Thyroid gland (tissue), 4 donors: ENCODE results near the gene MBTPS2.

Source experiments
- CTCF ChIP-seq, 6 experiments: fragments of 200-600 bp in 3 of 6; fragments of 450-650 bp in 3 of 6; sonication (generic) in 3 of 6; IDR thresholded peaks; one replicate each; pipeline ENCODE4 v1.5.1; 2016 to 2019; ENCODE audit warnings: antibody characterized with exemption in 6 of 6, mild to moderate bottlenecking in 2 of 6, inconsistent platforms in 1 of 6, moderate library complexity in 1 of 6
- POLR2A ChIP-seq, 2 donors: fragments of 450-650 bp; IDR thresholded peaks; one replicate each; pipeline ENCODE4 v1.6.1; 2017; ENCODE audit warnings: antibody characterized with exemption in 2 of 2, mild to moderate bottlenecking in 2 of 2, moderate library complexity in 1 of 2

GRCh38 chrX:21853578-21853977 lies 14.2 kb downstream of the MBTPS2 start:
- TF ChIP-seq CTCF (IDR thresholded peaks at IDR 0.05) (no peak), POLR2A (IDR thresholded peaks at IDR 0.05) (no peak)
